Large intestine (tissue), 3 donors: ENCODE data around the gene NEUROD4. TPM values are rescaled to one million over a fixed set of nuclear protein-coding genes. Genes with fewer than 3 reads are reported as not detected.

Source experiments
- DNase-seq, 2 donors: peaks; one replicate each; pipeline versions ENCODE4 v3.0.0 to v3.0.0-alpha.2; 2013
- H3K27ac ChIP-seq: one replicate; pipeline ENCODE4 v1.5.1; 2013; ENCODE audit warnings: low read length
- H3K27me3 ChIP-seq: 2 replicates; pipeline ENCODE4 v1.6.1; 2013; ENCODE audit warnings: low read length; ENCODE audit not compliant: control insufficient read depth, insufficient read depth
- H3K36me3 ChIP-seq: 2 replicates; pipeline ENCODE4 v1.6.1; 2013; ENCODE audit warnings: low read length; ENCODE audit not compliant: control insufficient read depth, insufficient read depth
- H3K4me1 ChIP-seq: one replicate; pipeline ENCODE4 v1.6.1; 2013; ENCODE audit warnings: low read length; ENCODE audit not compliant: control insufficient read depth, insufficient read depth
- H3K4me3 ChIP-seq: one replicate; pipeline ENCODE4 v1.5.1; 2013; ENCODE audit warnings: low read length
- H3K9me3 ChIP-seq: one replicate; pipeline ENCODE4 v1.6.1; 2013; ENCODE audit warnings: mild to moderate bottlenecking, low read depth, low read length, moderate library complexity; ENCODE audit not compliant: control insufficient read depth
- WGBS: methylation state at CpG from one replicate; pipeline ENCODE4 v1.1.5; 2013; ENCODE audit warnings: low lambda C conversion rate; ENCODE audit not compliant: insufficient coverage; 5-methylcytosine and 5-hydroxymethylcytosine counted together
- polyA plus RNA-seq: library from polyadenylated mRNA; unstranded; fragments of 120-200 nt; gene quantifications from one replicate; pipeline ENCODE4 v1.2.1, GENCODE V29; 2013

The NEUROD4 gene
- polyA plus RNA-seq, 1 donor = 0.01 TPM

DNA sequence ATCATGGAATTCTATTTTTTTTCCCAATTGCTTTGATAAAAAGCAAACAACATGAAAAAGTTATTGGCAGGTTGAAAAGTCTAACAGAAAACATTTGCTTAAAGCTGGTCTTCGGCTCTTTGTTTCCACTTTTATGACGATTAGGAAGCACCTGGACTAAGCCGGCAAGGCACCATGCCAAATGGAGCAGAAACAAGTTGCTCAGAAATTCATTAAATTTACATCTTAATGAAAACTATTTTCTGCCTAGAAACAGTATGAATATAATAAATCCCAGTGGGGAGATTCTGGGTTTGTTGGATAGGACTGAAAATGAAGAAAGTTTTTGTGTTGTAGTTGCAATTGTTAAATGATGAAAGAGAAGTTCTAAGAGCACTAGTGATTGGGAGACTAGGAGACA, 55.0 kb downstream of the NEUROD4 start:
- Histone ChIP-seq H3K27ac (no peak overlapping the region), H3K9me3 (no peaks in the 10 kb centered on the region), H3K4me3 (no peak overlapping the region), H3K27me3 (no peaks in the 10 kb centered on the region), H3K4me1 (no peaks in the 10 kb centered on the region), H3K36me3 (no peaks in the 10 kb centered on the region)
- WGBS = 60% methylated on average over 1 of the region's 3 CpGs
- DNase-seq = no peak

Other genes starting within 250 kb of the NEUROD4 start
- gene MUCL1, start 165.5 kb upstream of the NEUROD4 start, polyA plus RNA-seq = not detected
- gene TESPA1, start 35.2 kb upstream of the NEUROD4 start, polyA plus RNA-seq = 1.6 TPM
- not detected for gene OR9K2, start 106.4 kb downstream of the NEUROD4 start, polyA plus RNA-seq
- not detected for gene OR10A7, start 201.1 kb downstream of the NEUROD4 start, polyA plus RNA-seq
- gene OR6C74, start 224.6 kb downstream of the NEUROD4 start, polyA plus RNA-seq = not detected